GM12878 (cell line): ENCODE measurements around the gene ERI2.

Experiments used
- CHD1 ChIP-seq: IDR thresholded peaks from 2 replicates; pipeline ENCODE4 v1.6.1; 2012; ENCODE audit warnings: low read depth, low read length, improper control_type of control experiment
- EZH2 ChIP-seq: IDR thresholded peaks from 2 replicates; pipeline ENCODE4 v1.6.1; 2012; ENCODE audit warnings: low read depth, mild to moderate bottlenecking, control low read depth, inconsistent platforms, low read length, borderline replicate concordance; ENCODE audit not compliant: control insufficient read depth
- IRF3 ChIP-seq: fragments of 450-650 bp; IDR thresholded peaks from 2 replicates; pipeline ENCODE4 v1.6.1; 2014; ENCODE audit warnings: mild to moderate bottlenecking
- POLR2A ChIP-seq: IDR thresholded peaks from 2 replicates; pipeline ENCODE4 v1.6.1; 2011; ENCODE audit warnings: low read depth, mild to moderate bottlenecking, low read length
- TF ChIP-seq, protein P1 (sequence below), 3 experiments: IDR thresholded peaks in 2 of 3; conservative IDR thresholded peaks in 1 of 3; 2 replicates each; pipeline ENCODE4 v1.5.1; 2011; ENCODE audit warnings: low read depth in 3 of 3, low read length in 3 of 3, mild to moderate bottlenecking in 3 of 3, control low read depth in 2 of 3, moderate library complexity in 2 of 3, inconsistent platforms in 1 of 3, mixed read lengths in 1 of 3; ENCODE audit not compliant: control insufficient read depth in 2 of 3, insufficient read depth in 1 of 3; ENCODE audit errors: extremely low read depth in 1 of 3

- no peak for TF ChIP-seq IRF3
- TF ChIP-seq, protein P1, sequence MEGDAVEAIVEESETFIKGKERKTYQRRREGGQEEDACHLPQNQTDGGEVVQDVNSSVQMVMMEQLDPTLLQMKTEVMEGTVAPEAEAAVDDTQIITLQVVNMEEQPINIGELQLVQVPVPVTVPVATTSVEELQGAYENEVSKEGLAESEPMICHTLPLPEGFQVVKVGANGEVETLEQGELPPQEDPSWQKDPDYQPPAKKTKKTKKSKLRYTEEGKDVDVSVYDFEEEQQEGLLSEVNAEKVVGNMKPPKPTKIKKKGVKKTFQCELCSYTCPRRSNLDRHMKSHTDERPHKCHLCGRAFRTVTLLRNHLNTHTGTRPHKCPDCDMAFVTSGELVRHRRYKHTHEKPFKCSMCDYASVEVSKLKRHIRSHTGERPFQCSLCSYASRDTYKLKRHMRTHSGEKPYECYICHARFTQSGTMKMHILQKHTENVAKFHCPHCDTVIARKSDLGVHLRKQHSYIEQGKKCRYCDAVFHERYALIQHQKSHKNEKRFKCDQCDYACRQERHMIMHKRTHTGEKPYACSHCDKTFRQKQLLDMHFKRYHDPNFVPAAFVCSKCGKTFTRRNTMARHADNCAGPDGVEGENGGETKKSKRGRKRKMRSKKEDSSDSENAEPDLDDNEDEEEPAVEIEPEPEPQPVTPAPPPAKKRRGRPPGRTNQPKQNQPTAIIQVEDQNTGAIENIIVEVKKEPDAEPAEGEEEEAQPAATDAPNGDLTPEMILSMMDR (IDR thresholded peaks at IDR 0.05 in 2 of 3, conservative IDR thresholded peaks at IDR 0.05 in 1 of 3; ENCODE audit: control insufficient read depth in 2 of 3, extremely low read depth in 1 of 3, insufficient read depth in 1 of 3, low read depth in 3 of 3, low read length in 3 of 3) = no peak
- no peak for TF ChIP-seq POLR2A
- no peak for TF ChIP-seq EZH2
- TF ChIP-seq CHD1 = no peak
Measured at GRCh38 chr16:20850981-20851380, 44.7 kb upstream of the ERI2 start.
